NT2/D1 (cell line): ENCODE measurements around the gene HINFP.

Source experiments
- SUZ12 ChIP-seq: IDR thresholded peaks from 2 replicates; pipeline ENCODE4 v1.6.1; 2011; ENCODE audit not compliant: insufficient read length, insufficient read depth; ENCODE audit errors: extremely low read depth
- YY1 ChIP-seq: IDR thresholded peaks from 2 replicates; pipeline ENCODE4 v1.6.1; 2011; ENCODE audit not compliant: insufficient read length, insufficient read depth
- ZNF274 ChIP-seq: IDR thresholded peaks from 2 replicates; pipeline ENCODE4 v1.6.1; 2011; ENCODE audit warnings: mild to moderate bottlenecking, low read depth, low read length

- TF ChIP-seq YY1 (no peak), ZNF274 (no peak), SUZ12 (no peak)
Observed at GRCh38 chr11:119125821-119126220, 4.4 kb downstream of the HINFP start.
